Measurements from ENCODE around the gene MAP2K5. TPM values are rescaled to one million over a fixed set of nuclear protein-coding genes. Genes with fewer than 3 reads are reported as not detected.

MAP2K5 gene
- total and polyA plus RNA-seq, 4 donors = 3.8 to 6.4 (median 5.6) TPM

GRCh38 chr15:67839929-67840748, 297.6 kb downstream of the MAP2K5 start, which contains the start of gene RNU6-1 (continued):
- TF ChIP-seq ZBTB33 (IDR thresholded peaks at IDR 0.05) = peak; percentile 65
- peak; percentile 23 to 26 for TF ChIP-seq RXRA (IDR thresholded peaks at IDR 0.05)
- TF ChIP-seq MAX (IDR thresholded peaks at IDR 0.05) = peak; percentile 45
- TF ChIP-seq FOXA1 (IDR thresholded peaks at IDR 0.05) = no peak
- peak in 1 of 2 donors; percentile 56 for TF ChIP-seq GABPA (IDR thresholded peaks at IDR 0.05 in 1 of 2, conservative IDR thresholded peaks at IDR 0.05 in 1 of 2)
- TF ChIP-seq TAF1 (conservative IDR thresholded peaks at IDR 0.05) = no peak
- no peak for TF ChIP-seq HNF4G (IDR thresholded peaks at IDR 0.05)
- peak in 1 of 2 donors; percentile 3 for TF ChIP-seq HNF4A (conservative IDR thresholded peaks at IDR 0.05)
- no peak for TF ChIP-seq JUND (IDR thresholded peaks at IDR 0.05)

GRCh38 chr15:67840749-67841512, 298.4 kb downstream of the MAP2K5 start:
- H3K9me3 ChIP-seq (ENCODE audit: control insufficient read depth in 4 of 4, low read length in 3 of 4) = no peaks in the 10 kb centered on the region
- H3K27me3 ChIP-seq (ENCODE audit: control insufficient read depth in 4 of 4, insufficient read depth in 4 of 4, low read length in 3 of 4) = no peaks in the 10 kb centered on the region
- TF ChIP-seq YY1 (IDR thresholded peaks at IDR 0.05) (peak; percentile 33), GABPA (IDR thresholded peaks at IDR 0.05 in 1 of 2, conservative IDR thresholded peaks at IDR 0.05 in 1 of 2) (no peak)
- peak; percentile 37 for DNase-seq (ENCODE audit: low spot score)
- H3K9ac ChIP-seq (ENCODE audit: low read depth in 1 of 2, low read length in 2 of 2) = peak overlapping the region; percentile 66 to 83
- H3K4me1 ChIP-seq (ENCODE audit: control insufficient read depth in 4 of 4, insufficient read depth in 4 of 4, low read length in 3 of 4) = peaks cover 4 to 26% (median 17%) of the 10 kb centered on the region in 4 donors
- 9% methylated on average over 17 of the region's 17 CpGs for WGBS
- peak overlapping the region; percentile 93 for H3K27ac ChIP-seq (ENCODE audit: low read depth in 1 of 2, low read length in 2 of 2)
- peak overlapping the region; percentile 74 to 92 (median 79) for H3K4me3 ChIP-seq (ENCODE audit: low read depth in 1 of 3, low read length in 3 of 3)
- no peaks in the 10 kb centered on the region for H3K36me3 ChIP-seq (ENCODE audit: control insufficient read depth in 4 of 4, insufficient read depth in 3 of 4, low read depth in 1 of 4, low read length in 3 of 4)

GRCh38 chr15:67841513-67841762, 298.9 kb downstream of the MAP2K5 start:
- TF ChIP-seq RAD21 (IDR thresholded peaks at IDR 0.05) = no peak
- no peak for TF ChIP-seq GABPA (IDR thresholded peaks at IDR 0.05 in 1 of 2, conservative IDR thresholded peaks at IDR 0.05 in 1 of 2)
- no peak for TF ChIP-seq ATF3 (IDR thresholded peaks at IDR 0.05)
- no peak for TF ChIP-seq RXRA (IDR thresholded peaks at IDR 0.05)
- TF ChIP-seq FOXA1 (IDR thresholded peaks at IDR 0.05) = no peak

More at GRCh38 chr15:67841513-67841762, 298.9 kb downstream of the MAP2K5 start:
- H3K36me3 ChIP-seq (ENCODE audit: control insufficient read depth in 4 of 4, insufficient read depth in 3 of 4, low read depth in 1 of 4, low read length in 3 of 4) = no peaks in the 10 kb centered on the region
- H3K27ac ChIP-seq (ENCODE audit: low read depth in 1 of 2, low read length in 2 of 2) = no peak overlapping the region
- no peaks in the 10 kb centered on the region for H3K9me3 ChIP-seq (ENCODE audit: control insufficient read depth in 4 of 4, low read length in 3 of 4)
- H3K4me1 ChIP-seq (ENCODE audit: control insufficient read depth in 4 of 4, insufficient read depth in 4 of 4, low read length in 3 of 4) = peaks cover 4 to 22% (median 15%) of the 10 kb centered on the region in 4 donors
- peak overlapping the region in 1 of 3 donors; percentile 92 for H3K4me3 ChIP-seq (ENCODE audit: low read depth in 1 of 3, low read length in 3 of 3)
- WGBS = 66% methylated on average over 4 of the region's 4 CpGs
- no peak for DNase-seq (ENCODE audit: low spot score)
- no peaks in the 10 kb centered on the region for H3K27me3 ChIP-seq (ENCODE audit: control insufficient read depth in 4 of 4, insufficient read depth in 4 of 4, low read length in 3 of 4)
- H3K9ac ChIP-seq (ENCODE audit: low read depth in 1 of 2, low read length in 2 of 2) = no peak overlapping the region

All from liver (tissue), 9 donors.